HS-27A (cell line): ENCODE results near the gene CIB2.

ENCODE experiments used
- DNase-seq: peaks from one replicate; pipeline ENCODE4 v3.0.0-alpha.2; 2012; ENCODE audit warnings: low read depth, missing footprints

The CIB2 gene

GRCh38 chr15:78107471-78107870 is 23.8 kb downstream of the CIB2 start:
- DNase-seq: no peak

GRCh38 chr15:78105476-78106241 is 25.6 kb downstream of the CIB2 start:
- no peak for DNase-seq

GRCh38 chr15:78104566-78105475 is 26.4 kb downstream of the CIB2 start:
- no peak for DNase-seq

- DNase-seq: no peak
Measured at GRCh38 chr15:78104119-78104479, 27.1 kb downstream of the CIB2 start.

- DNase-seq: no peak
Measured at GRCh38 chr15:78103406-78104118, 27.7 kb downstream of the CIB2 start.

- no peak for DNase-seq
Measured at GRCh38 chr15:78102741-78103140, 28.5 kb downstream of the CIB2 start.

DNA sequence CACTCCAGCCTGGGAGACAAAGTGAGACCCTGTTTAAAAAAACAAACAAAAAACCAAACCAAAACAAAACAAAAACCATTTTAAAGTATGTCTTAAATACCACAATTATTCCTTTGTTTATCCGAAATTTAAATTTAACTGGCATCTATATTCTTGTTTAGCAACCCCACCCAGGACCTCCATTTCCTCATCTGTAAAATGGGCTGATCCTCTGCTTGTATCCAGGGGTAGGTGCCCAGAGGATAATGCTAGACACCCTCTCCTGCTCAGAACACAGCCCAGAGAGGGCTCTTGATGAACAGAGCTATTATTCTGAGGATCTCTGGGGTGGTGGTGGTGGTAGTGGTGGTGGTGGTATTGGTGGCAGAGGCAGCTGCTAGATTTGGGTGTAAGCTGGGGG is 29.0 kb downstream of the CIB2 start:
- DNase-seq: no peak

GRCh38 chr15:78101423-78102105 is 29.7 kb downstream of the CIB2 start:
- no peak for DNase-seq

DNA sequence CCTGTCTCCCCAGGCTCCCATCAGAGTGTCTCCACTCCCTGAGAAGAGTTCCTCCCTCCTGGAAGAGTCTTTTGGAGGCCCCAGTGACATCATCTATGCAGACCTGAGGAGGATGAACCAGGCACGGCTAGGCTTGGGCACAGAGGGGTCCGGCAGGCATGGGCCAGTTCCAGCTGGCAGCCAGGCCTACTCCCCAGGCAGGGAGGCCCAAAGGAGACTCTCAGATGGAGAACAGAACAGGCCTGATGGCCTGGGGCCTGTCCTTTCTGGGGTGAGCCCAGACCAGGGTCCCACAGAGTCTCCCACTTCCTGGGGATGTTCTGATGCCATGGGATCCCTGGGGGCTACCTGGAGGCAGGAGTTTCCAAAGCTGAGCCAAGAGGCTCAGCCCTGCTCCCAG is 30.4 kb downstream of the CIB2 start:
- DNase-seq: no peak

GRCh38 chr15:78098131-78098755 is 33.0 kb downstream of the CIB2 start:
- DNase-seq: no peak

DNA sequence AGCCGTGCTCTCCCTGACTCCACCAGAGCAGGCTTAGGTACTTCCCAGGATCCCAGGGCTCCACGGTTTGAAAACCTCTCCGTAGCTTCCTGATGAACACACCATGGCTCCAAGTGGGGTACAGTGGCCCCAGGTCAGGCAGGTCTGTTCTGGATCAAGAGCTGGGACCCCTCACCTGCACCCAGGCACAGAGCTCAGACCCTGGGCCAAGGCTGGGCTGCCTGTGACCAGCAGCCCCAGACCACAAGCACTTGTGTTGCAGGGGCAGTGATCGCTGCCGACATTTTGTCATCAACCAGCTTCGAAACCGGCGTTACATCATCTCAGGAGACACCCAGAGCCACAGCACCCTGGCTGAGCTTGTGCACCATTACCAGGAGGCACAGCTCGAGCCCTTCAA is 33.6 kb downstream of the CIB2 start:
- DNase-seq: no peak

DNA sequence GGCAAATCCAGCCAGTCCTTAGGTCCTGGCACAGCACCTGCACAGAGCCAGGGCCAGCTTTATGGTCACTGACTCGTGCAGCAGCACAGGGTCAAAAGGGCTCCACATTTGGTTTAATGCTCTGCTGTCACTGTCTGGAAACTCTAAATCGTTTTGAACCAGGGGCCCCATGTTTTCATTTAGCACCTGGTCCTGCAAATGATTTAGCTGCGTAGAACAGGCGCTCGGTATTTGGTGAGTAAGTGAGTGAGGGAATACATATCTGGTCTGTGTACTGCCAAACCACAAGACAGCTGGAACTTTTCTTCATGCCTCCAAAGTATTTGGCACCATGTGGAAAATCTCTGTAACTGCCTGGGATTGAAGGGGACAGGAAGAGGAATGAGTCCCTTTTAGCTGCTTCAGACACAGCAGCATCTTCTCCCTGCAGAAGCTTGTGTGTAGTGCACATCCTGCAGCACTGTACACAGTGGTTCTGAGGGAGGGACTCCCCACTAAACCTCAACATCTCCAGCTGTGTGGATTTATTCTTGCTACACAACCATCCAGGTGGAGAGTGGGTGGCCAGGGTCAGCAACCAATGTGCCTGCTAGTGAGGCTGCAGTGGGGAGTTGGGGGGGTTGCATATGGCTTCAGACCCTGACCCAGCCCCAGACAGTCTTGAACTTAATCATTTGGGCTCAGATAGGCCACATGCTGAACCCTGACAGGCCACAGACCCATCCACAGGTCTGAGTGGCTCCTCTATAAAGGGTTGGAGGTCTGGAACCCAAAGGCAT is 37.8 kb downstream of the CIB2 start:
- DNase-seq: no peak

- no peak for DNase-seq
Measured at GRCh38 chr15:78092261-78093041, 38.8 kb downstream of the CIB2 start, which contains the start of gene SH2D7. TSS of gene SH2D7 (plus strand) at chr15:78092561. CDS start at chr15:78092585, 24 bp downstream.

GRCh38 chr15:78090422-78091063 is 40.7 kb downstream of the CIB2 start:
- DNase-seq: no peak

DNA sequence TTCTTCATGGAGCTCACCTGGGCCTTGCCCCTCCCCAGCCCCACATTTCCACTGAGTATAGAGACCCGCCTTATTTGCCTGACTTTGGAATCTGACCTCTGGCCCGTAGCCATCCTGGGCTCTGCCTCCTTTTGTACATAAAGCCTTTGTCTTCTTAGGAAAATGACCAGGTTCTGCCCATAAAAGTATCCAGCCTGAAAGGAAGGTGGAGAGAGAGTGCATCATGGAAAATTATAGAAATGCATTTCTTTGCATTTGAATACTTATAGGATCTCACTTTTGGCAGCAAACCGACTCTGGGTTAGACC is 42.5 kb downstream of the CIB2 start:
- DNase-seq: no peak

- no peak for DNase-seq
Measured at GRCh38 chr15:78087951-78088772, 43.1 kb downstream of the CIB2 start.

DNA sequence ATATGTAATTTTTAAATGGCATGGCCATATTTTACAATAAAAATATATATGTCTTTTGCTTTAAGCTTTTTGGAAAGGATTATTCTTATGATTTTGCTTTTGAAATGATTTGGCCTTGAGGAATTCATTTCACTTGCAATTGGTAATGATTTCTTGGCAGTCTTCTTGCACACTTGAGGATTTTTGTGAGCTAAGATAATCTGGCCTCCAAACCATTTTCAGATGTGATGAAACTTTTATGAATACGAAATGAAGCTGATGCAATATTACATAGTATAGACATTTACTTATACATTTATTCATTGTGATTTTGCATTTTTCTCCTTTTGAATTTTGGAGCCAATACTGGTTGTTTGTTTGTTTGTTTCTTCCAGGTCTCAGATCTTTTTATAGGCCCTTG is 45.3 kb downstream of the CIB2 start:
- DNase-seq: no peak

- DNase-seq: no peak
Measured at GRCh38 chr15:78084449-78084750, 46.8 kb downstream of the CIB2 start.
